ENCODE measurements around the gene GZF1. TPM values are rescaled to one million over a fixed set of nuclear protein-coding genes. Genes with fewer than 3 reads are reported as not detected.

GZF1 gene
- total RNA-seq, 6 experiments from 2014 or later = 10.5 to 15.9 (median 13.6) TPM

- Mint-ChIP-seq H3K36me3 (ENCODE audit: low read depth) (peaks cover 56% of the 10 kb centered on the region), H3K27ac (no peak overlapping the region), H3K9me3 (no peaks in the 10 kb centered on the region), H3K4me1 (ENCODE audit: low read depth) (peaks cover 6% of the 10 kb centered on the region), H3K27me3 (ENCODE audit: insufficient read depth) (no peaks in the 10 kb centered on the region), H3K4me3 (no peak overlapping the region)
- TF ChIP-seq CTCF (IDR thresholded peaks at IDR 0.05) = no peak
- no peak for DNase-seq
These were observed 24.5 kb downstream of the GZF1 start for GRCh38 chr20:23386304-23387117.

GRCh38 chr20:23387118-23387443 lies 25.1 kb downstream of the GZF1 start:
- no peak overlapping the region for H3K4me3 Mint-ChIP-seq
- H3K9me3 Mint-ChIP-seq = no peaks in the 10 kb centered on the region
- no peak overlapping the region for H3K27ac Mint-ChIP-seq
- DNase-seq = no peak
- H3K4me1 Mint-ChIP-seq (ENCODE audit: low read depth) = peaks cover 6% of the 10 kb centered on the region
- H3K36me3 Mint-ChIP-seq (ENCODE audit: low read depth) = peaks cover 55% of the 10 kb centered on the region
- H3K27me3 Mint-ChIP-seq (ENCODE audit: insufficient read depth) = no peaks in the 10 kb centered on the region
- no peak for TF ChIP-seq CTCF (IDR thresholded peaks at IDR 0.05)

- H3K27ac Mint-ChIP-seq = no peak overlapping the region
- peaks cover 50% of the 10 kb centered on the region for H3K36me3 Mint-ChIP-seq (ENCODE audit: low read depth)
- H3K9me3 Mint-ChIP-seq = no peaks in the 10 kb centered on the region
- peaks cover 6% of the 10 kb centered on the region for H3K4me1 Mint-ChIP-seq (ENCODE audit: low read depth)
- TF ChIP-seq CTCF (IDR thresholded peaks at IDR 0.05) = no peak
- no peak for DNase-seq
- no peak overlapping the region for H3K4me3 Mint-ChIP-seq
- H3K27me3 Mint-ChIP-seq (ENCODE audit: insufficient read depth) = no peaks in the 10 kb centered on the region; the same call in 1 of the 2 replicates
These were observed 28.3 kb downstream of the GZF1 start for GRCh38 chr20:23390091-23390774.

- DNase-seq = no peak
- TF ChIP-seq CTCF (IDR thresholded peaks at IDR 0.05) = no peak
- Mint-ChIP-seq H3K4me3 (no peak overlapping the region), H3K27ac (no peak overlapping the region), H3K4me1 (ENCODE audit: low read depth) (peaks cover 10% of the 10 kb centered on the region), H3K36me3 (ENCODE audit: low read depth) (peaks cover 35% of the 10 kb centered on the region), H3K27me3 (ENCODE audit: insufficient read depth) (no peaks in the 10 kb centered on the region; the same call in 1 of the 2 replicates), H3K9me3 (no peaks in the 10 kb centered on the region)
These were observed 29.8 kb downstream of the GZF1 start for GRCh38 chr20:23391707-23392310.

GRCh38 chr20:23393996-23394775 lies 32.2 kb downstream of the GZF1 start:
- Mint-ChIP-seq H3K27me3 (ENCODE audit: insufficient read depth) (no peaks in the 10 kb centered on the region; the same call in 1 of the 2 replicates), H3K36me3 (ENCODE audit: low read depth) (peaks cover 22% of the 10 kb centered on the region), H3K4me3 (no peak overlapping the region), H3K4me1 (ENCODE audit: low read depth) (peaks cover 29% of the 10 kb centered on the region), H3K9me3 (no peaks in the 10 kb centered on the region), H3K27ac (no peak overlapping the region; the same call in 1 of the 2 replicates)
- no peak for DNase-seq
- no peak for TF ChIP-seq CTCF (IDR thresholded peaks at IDR 0.05)
